ENCODE measurements around the gene PITPNM3. TPM values are rescaled to one million over a fixed set of nuclear protein-coding genes. Genes with fewer than 3 reads are reported as not detected.

PITPNM3 gene
- total RNA-seq, 1 experiment from 2014 or later, result 4.2 TPM

GRCh38 chr17:6569370-6570285 is 13.3 kb upstream of the PITPNM3 start:
- DNase-seq (ENCODE audit: low read depth, low spot score) (no peak), ATAC-seq (no peak)
- H3K36me3 ChIP-seq (ENCODE audit: control insufficient read depth in 1 of 2, insufficient read depth in 2 of 2, low read length in 2 of 2), result no peaks in the 10 kb centered on the region
- CTCF ChIA-PET, result no interaction called here
- H3K79me2 ChIP-seq (ENCODE audit: insufficient read depth, low read length), result no peaks in the 10 kb centered on the region
- no peak overlapping the region for H3K4me3 ChIP-seq (replicated peaks in 1 of 2; ENCODE audit: low read depth in 1 of 2, low read length in 2 of 2)
- no peak overlapping the region for H3K27ac ChIP-seq (ENCODE audit: low read depth, low read length)
- intact Hi-C loops (cut with micrococcal nuclease), result no loop called here
- TF ChIP-seq REST (IDR thresholded peaks at IDR 0.05; ENCODE audit: low read depth) (no peak), TCF7L2 (IDR thresholded peaks at IDR 0.05; ENCODE audit: borderline replicate concordance, extremely low read depth, insufficient read depth, insufficient read length) (no peak), MAX (IDR thresholded peaks at IDR 0.05) (no peak), RAD21 (IDR thresholded peaks at IDR 0.05; ENCODE audit: low read depth) (no peak), JUND (IDR thresholded peaks at IDR 0.05) (no peak), CBX3 (IDR thresholded peaks at IDR 0.05; ENCODE audit: low read depth) (no peak)
- no peaks in the 10 kb centered on the region for H4K20me1 ChIP-seq (ENCODE audit: insufficient read depth)
- no peaks in the 10 kb centered on the region for H3K9me3 ChIP-seq (ENCODE audit: control insufficient read depth in 1 of 2, insufficient read depth in 1 of 2, low read depth in 1 of 2, low read length in 2 of 2)
- no peak overlapping the region for H3K4me2 ChIP-seq (ENCODE audit: low read length)
- no peaks in the 10 kb centered on the region for H3K9me2 ChIP-seq (ENCODE audit: insufficient read depth)
- H2AFZ ChIP-seq (ENCODE audit: low read depth, low read length, poor library complexity, severe bottlenecking), result no peak overlapping the region
- no peak overlapping the region for H3K9ac ChIP-seq (ENCODE audit: low read length)
- POLR2A ChIA-PET, result no interaction called here
- RAD21 ChIA-PET (ENCODE audit: low non-redundant PET in 1 of 2, low total read pairs in 2 of 2, uncharacterized antibody in 2 of 2, unreplicated experiment in 2 of 2), result no interaction called here
- no TSS peak for BruUV-seq (replicated peaks)
- H3K27me3 ChIP-seq (ENCODE audit: insufficient read depth, low read length), result no peaks in the 10 kb centered on the region
- no peaks in the 10 kb centered on the region for H3K4me1 ChIP-seq (ENCODE audit: control insufficient read depth in 1 of 2, insufficient read depth in 2 of 2, low read length in 2 of 2)

Measured in HCT116 (cell line).